GM12873 (cell line): ENCODE measurements around the gene PCDH10.

Experiments
- TF ChIP-seq, protein P1 (sequence below): IDR thresholded peaks from 2 replicates; pipeline ENCODE4 v1.5.1; 2012; ENCODE audit warnings: low read depth, mild to moderate bottlenecking, moderate library complexity, low read length, control low read depth; ENCODE audit not compliant: insufficient read depth; ENCODE audit errors: missing control alignments

Gene PCDH10

DNA sequence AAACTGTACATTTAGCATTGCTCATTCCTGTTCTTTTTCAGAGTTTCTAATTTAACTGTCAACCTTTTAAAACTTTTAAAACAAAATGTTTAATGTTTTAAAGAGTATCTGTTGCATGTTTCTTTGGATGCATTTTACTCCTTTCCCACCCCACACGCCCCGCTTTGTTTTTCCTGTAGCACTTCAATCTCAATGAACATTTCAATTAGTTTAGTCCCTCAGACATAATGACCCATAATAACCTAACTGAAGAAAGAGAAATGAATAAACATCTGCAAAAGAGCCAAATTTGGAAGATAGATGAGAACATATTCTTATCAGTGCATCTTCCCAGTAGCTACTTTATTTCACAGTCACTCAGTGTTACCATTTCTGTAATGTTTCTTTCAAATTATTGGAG is 7.5 kb downstream of the PCDH10 start:
- TF ChIP-seq, protein P1, sequence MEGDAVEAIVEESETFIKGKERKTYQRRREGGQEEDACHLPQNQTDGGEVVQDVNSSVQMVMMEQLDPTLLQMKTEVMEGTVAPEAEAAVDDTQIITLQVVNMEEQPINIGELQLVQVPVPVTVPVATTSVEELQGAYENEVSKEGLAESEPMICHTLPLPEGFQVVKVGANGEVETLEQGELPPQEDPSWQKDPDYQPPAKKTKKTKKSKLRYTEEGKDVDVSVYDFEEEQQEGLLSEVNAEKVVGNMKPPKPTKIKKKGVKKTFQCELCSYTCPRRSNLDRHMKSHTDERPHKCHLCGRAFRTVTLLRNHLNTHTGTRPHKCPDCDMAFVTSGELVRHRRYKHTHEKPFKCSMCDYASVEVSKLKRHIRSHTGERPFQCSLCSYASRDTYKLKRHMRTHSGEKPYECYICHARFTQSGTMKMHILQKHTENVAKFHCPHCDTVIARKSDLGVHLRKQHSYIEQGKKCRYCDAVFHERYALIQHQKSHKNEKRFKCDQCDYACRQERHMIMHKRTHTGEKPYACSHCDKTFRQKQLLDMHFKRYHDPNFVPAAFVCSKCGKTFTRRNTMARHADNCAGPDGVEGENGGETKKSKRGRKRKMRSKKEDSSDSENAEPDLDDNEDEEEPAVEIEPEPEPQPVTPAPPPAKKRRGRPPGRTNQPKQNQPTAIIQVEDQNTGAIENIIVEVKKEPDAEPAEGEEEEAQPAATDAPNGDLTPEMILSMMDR, result no peak

DNA sequence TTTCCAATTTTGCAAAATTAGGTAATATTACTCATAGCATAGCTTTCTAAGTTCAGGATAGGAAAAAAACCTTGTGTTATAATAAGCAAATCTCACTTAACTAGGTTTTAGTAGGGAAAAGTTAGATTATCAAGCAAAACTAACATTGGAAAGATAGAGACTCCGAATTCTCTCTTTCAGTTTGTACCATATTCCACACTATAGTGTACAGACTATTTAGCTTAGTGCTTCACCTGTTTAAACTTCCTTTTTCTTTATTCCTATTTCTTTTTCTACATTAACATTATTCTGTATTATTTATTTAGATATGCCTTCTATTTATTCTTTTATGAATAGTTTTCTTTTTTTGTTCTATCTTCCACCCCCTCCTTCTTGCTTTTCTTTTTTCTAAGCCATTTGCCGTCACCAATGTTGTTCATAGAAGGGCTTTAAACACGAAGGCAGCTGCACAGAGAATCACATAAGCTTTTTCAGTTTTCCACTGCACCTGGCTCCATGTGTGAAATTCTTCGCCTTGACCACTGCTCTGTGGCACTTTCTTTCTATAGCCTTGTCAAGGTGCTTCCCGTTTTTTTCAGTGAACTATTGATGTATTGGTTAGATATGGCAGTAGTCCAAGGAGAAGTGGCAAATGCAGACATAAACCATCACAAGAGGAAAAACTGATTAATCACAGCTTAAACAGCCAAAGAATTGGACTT is 8.5 kb downstream of the PCDH10 start:
- TF ChIP-seq, protein P1, result no peak

DNA sequence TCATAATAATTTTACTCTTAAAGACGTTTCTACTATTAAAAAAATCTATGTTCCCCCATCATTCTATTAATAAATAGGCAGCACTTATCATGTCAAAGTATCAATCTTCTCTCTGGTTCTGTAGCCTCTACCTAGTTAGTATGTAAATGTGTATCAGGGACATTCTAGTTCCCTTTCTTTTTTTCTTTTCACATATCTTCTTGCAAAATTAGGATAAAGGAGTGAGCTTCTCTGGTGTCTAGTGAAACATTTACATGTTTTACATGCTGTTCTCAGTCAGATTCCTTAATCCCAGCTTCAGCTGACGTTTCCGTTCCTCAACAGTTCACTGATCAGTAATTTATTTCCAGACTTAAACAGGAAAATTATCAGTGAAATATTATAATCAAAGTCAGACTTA is 11.8 kb downstream of the PCDH10 start:
- TF ChIP-seq, protein P1, result no peak

DNA sequence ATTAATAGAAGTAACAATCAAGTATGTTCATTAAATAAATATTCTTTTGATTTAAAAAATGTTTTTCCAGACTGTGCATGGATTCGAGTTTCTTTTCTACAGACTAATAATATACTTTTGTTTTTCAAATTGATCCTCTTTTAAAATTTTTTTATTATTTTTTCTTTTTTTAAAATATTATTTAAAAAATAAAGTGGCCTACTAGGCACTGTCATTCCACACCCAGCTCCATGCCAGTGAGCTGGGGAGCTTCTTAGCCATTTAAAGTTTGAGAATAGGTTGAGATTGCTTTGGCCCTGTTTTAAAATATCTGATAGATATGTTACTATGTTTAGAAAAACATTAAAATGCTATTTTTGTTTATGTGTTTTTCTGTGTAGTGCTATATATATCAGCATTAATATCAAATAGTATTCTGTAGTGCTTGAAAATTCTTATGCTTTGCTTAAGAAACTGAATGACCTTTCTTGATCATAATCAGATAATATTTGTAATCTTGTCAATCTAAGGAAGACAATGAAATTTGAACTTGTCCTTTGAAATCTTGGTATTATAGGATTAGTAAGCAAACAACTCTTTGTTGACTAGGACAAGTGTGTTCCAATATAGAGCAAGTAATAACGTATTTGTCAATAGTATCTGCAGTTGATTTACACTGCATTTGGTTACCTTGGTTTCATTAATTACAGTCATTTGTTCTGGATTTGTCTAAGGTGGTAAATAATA is 12.6 kb downstream of the PCDH10 start:
- TF ChIP-seq, protein P1, result no peak

DNA sequence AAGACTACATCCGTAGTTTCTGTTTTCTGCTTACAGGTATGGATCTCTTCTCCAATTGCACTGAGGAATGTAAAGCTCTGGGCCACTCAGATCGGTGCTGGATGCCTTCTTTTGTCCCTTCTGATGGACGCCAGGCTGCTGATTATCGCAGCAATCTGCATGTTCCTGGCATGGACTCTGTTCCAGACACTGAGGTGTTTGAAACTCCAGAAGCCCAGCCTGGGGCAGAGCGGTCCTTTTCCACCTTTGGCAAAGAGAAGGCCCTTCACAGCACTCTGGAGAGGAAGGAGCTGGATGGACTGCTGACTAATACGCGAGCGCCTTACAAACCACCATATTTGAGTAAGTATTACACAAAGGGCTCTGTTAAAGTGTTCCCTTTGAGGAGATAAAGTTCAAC is 13.8 kb downstream of the PCDH10 start:
- TF ChIP-seq, protein P1, result no peak

DNA sequence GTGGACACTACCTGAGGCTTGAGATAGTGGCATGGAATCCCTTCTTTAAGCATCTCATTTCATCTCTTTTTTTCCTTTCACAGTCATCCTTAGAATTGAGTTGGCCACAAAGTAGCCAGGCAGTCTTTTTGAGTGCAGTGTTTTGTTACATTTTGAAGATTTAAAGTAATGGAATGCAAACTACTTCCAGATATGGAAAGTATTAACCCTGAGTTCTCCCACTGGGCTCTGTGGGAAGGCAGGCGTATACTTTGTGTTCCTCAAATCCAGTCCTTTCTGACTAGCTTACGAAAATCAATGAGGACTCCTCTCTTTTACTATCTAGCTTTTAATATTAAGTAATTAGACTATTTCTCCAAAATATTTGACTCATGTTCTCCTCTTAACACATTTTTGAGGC is 29.9 kb downstream of the PCDH10 start:
- TF ChIP-seq, protein P1, result no peak

DNA sequence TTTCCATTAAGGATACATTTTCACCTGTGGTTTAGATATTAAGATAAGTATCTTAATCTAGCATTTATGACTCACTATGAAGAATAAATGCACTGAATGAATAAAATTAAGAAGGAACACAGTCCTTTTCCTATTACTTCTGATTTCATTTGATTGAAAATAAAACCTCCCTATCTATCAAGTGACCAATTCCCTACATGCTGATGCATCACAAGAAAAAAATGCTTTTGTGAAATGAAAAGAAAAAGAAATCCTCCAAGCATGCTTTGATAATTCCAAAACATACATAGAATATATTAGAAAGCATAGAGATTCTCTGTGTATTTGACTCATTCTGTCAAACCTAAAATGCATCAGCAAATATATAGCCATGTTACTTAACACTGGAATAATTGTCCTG is 37.1 kb downstream of the PCDH10 start:
- TF ChIP-seq, protein P1, result no peak
